H7 (cell line): ENCODE measurements around the gene IL12RB1. TPM values are rescaled to one million over a fixed set of nuclear protein-coding genes. Genes with fewer than 3 reads are reported as not detected.
"Not testable (repeated sequence)": the region's sequence is repeated elsewhere in the genome, so short reads cannot be mapped to it uniquely, and the experiment has no call there.

Experiments used
- DNase-seq: peaks from one replicate; pipeline ENCODE4 v3.0.0; 2012
- H3K27me3 ChIP-seq: 2 replicates; pipeline ENCODE4 v1.6.0; 2011; ENCODE audit warnings: mild to moderate bottlenecking, low read length; ENCODE audit not compliant: control insufficient read depth, insufficient read depth
- H3K36me3 ChIP-seq: replicated peaks from 2 replicates; pipeline ENCODE4 v1.5.1; 2011; ENCODE audit warnings: low read length; ENCODE audit not compliant: control insufficient read depth, insufficient read depth
- H3K4me3 ChIP-seq: 2 replicates; pipeline ENCODE4 v1.5.1; 2011; ENCODE audit warnings: low read depth, mild to moderate bottlenecking, control low read depth, low read length, moderate library complexity; ENCODE audit not compliant: insufficient read depth
- total RNA-seq: library from RNA; depleted of rRNA; stranded (reverse); fragments of >200 nt; shearing (Covaris generic); gene quantifications from 2 replicates; pipeline ENCODE4 v1.2.3, GENCODE V29; 2014

The IL12RB1 gene
- total RNA-seq, 1 experiment from 2014 or later = not detected

- H3K27me3 ChIP-seq = peaks cover 20% of the 10 kb centered on the region
- H3K36me3 ChIP-seq = no peaks in the 10 kb centered on the region
- no peak for DNase-seq
- no peak overlapping the region for H3K4me3 ChIP-seq
These were observed 16.3 kb upstream of the IL12RB1 start for GRCh38 chr19:18102916-18103542.

GRCh38 chr19:18101268-18101667 is 14.5 kb upstream of the IL12RB1 start:
- no peak for DNase-seq
- Histone ChIP-seq H3K36me3 (no peaks in the 10 kb centered on the region), H3K27me3 (peaks cover 23% of the 10 kb centered on the region), H3K4me3 (no peak overlapping the region)

- Histone ChIP-seq H3K36me3 (no peaks in the 10 kb centered on the region), H3K4me3 (no peak overlapping the region), H3K27me3 (peaks cover 23% of the 10 kb centered on the region)
- DNase-seq = peak; percentile 95
These were observed 14.0 kb upstream of the IL12RB1 start for GRCh38 chr19:18100710-18101109.

GRCh38 chr19:18099623-18099995 is 12.9 kb upstream of the IL12RB1 start:
- no peak overlapping the region for H3K4me3 ChIP-seq
- H3K27me3 ChIP-seq = peaks cover 23% of the 10 kb centered on the region
- no peaks in the 10 kb centered on the region for H3K36me3 ChIP-seq
- DNase-seq = no peak

- no peaks in the 10 kb centered on the region for H3K36me3 ChIP-seq
- peak overlapping the region; percentile 10; the same call in 1 of the 2 replicates for H3K4me3 ChIP-seq
- peak; percentile 79 for DNase-seq
- H3K27me3 ChIP-seq = peaks cover 23% of the 10 kb centered on the region
These were observed 12.3 kb upstream of the IL12RB1 start for GRCh38 chr19:18098891-18099622.

- H3K36me3 ChIP-seq = no peaks in the 10 kb centered on the region
- peak; percentile 57 for DNase-seq
- peak overlapping the region; percentile 43 for H3K4me3 ChIP-seq
- H3K27me3 ChIP-seq = peaks cover 23% of the 10 kb centered on the region
These were observed 11.5 kb upstream of the IL12RB1 start for GRCh38 chr19:18097993-18098890.

GRCh38 chr19:18097217-18097992 is 10.7 kb upstream of the IL12RB1 start, which contains the start of gene MAST3:
Gene MAST3, plus strand, starts transcription at chr19:18097778. Its CDS starts 15 bp downstream, at chr19:18097793.
- H3K27me3 ChIP-seq = peaks cover 23% of the 10 kb centered on the region
- H3K4me3 ChIP-seq = peak within 1 kb of the TSS; percentile 43
- DNase-seq = peak; percentile 100
- H3K36me3 ChIP-seq = no peaks in the 10 kb centered on the region

- peaks cover 21% of the 10 kb centered on the region for H3K27me3 ChIP-seq
- H3K36me3 ChIP-seq = no peaks in the 10 kb centered on the region
- DNase-seq = no peak
- no peak overlapping the region for H3K4me3 ChIP-seq
These were observed 9.5 kb upstream of the IL12RB1 start for GRCh38 chr19:18096258-18096657.

GRCh38 chr19:18093439-18094161 is 6.9 kb upstream of the IL12RB1 start:
- H3K27me3 ChIP-seq = peaks cover 8% of the 10 kb centered on the region
- DNase-seq = peak; percentile 66
- H3K4me3 ChIP-seq = no peak overlapping the region
- H3K36me3 ChIP-seq = no peaks in the 10 kb centered on the region

- Histone ChIP-seq H3K27me3 (no peaks in the 10 kb centered on the region), H3K4me3 (no peak overlapping the region), H3K36me3 (no peaks in the 10 kb centered on the region)
- peak; percentile 26 for DNase-seq
These were observed 4.5 kb upstream of the IL12RB1 start for GRCh38 chr19:18091217-18091608.

GRCh38 chr19:18090545-18091216 is 3.9 kb upstream of the IL12RB1 start:
- H3K4me3 ChIP-seq = no peak overlapping the region
- no peaks in the 10 kb centered on the region for H3K27me3 ChIP-seq
- DNase-seq = peak; percentile 21
- no peaks in the 10 kb centered on the region for H3K36me3 ChIP-seq

GRCh38 chr19:18089726-18090125 is 3.0 kb upstream of the IL12RB1 start:
- H3K36me3 ChIP-seq = no peaks in the 10 kb centered on the region
- H3K4me3 ChIP-seq = no peak overlapping the region
- DNase-seq = peak; percentile 31
- no peaks in the 10 kb centered on the region for H3K27me3 ChIP-seq

GRCh38 chr19:18089096-18089541 is 2.4 kb upstream of the IL12RB1 start:
- not testable (repeated sequence) for H3K36me3 ChIP-seq, DNase-seq, H3K4me3 ChIP-seq, H3K27me3 ChIP-seq
